Osteocyte (in vitro differentiated cells): ENCODE data around the gene TMEM86B. TPM values are rescaled to one million over a fixed set of nuclear protein-coding genes. Genes with fewer than 3 reads are reported as not detected.

ENCODE experiments used
- DNase-seq: peaks from one replicate; pipeline ENCODE4 v3.0.0; 2021; ENCODE audit warnings: mixed read lengths; ENCODE audit not compliant: unreplicated experiment; ENCODE audit errors: extremely low spot score
- H3K27ac Mint-ChIP-seq: one replicate; pipeline ENCODE4 v1.8.0; 2021; ENCODE audit warnings: mild to moderate bottlenecking, mixed read lengths; ENCODE audit not compliant: unreplicated experiment
- H3K27me3 Mint-ChIP-seq: one replicate; pipeline ENCODE4 v1.8.0; 2021; ENCODE audit warnings: mixed read lengths; ENCODE audit not compliant: unreplicated experiment
- H3K36me3 Mint-ChIP-seq: one replicate; pipeline ENCODE4 v1.8.0; 2021; ENCODE audit warnings: mixed read lengths; ENCODE audit not compliant: unreplicated experiment
- H3K4me1 Mint-ChIP-seq: one replicate; pipeline ENCODE4 v1.8.0; 2021; ENCODE audit warnings: mixed read lengths; ENCODE audit not compliant: unreplicated experiment
- H3K4me3 Mint-ChIP-seq: one replicate; pipeline ENCODE4 v1.8.0; 2021; ENCODE audit warnings: mild to moderate bottlenecking, moderate library complexity, mixed read lengths; ENCODE audit not compliant: unreplicated experiment
- H3K9me3 Mint-ChIP-seq: one replicate; pipeline ENCODE4 v1.8.0; 2021; ENCODE audit warnings: mixed read lengths; ENCODE audit not compliant: unreplicated experiment
- CTCF ChIP-seq: fragments of 200-600 bp; sonication (generic); IDR thresholded peaks from 2 replicates; pipeline ENCODE4 v1.5.0; 2021; ENCODE audit warnings: antibody characterized with exemption, mild to moderate bottlenecking, moderate library complexity
- total RNA-seq: library from RNA; stranded (reverse); gene quantifications from 2 replicates; pipeline ENCODE4 v1.2.1, GENCODE V29; 2021

TMEM86B gene
- total RNA-seq, 1 donor from 2014 or later, result 3.2 TPM

- no peak overlapping the region for H3K27ac Mint-ChIP-seq
- no peaks in the 10 kb centered on the region for H3K4me1 Mint-ChIP-seq
- H3K9me3 Mint-ChIP-seq, result no peaks in the 10 kb centered on the region
- no peak for TF ChIP-seq CTCF
- H3K36me3 Mint-ChIP-seq, result peaks cover 44% of the 10 kb centered on the region
- H3K4me3 Mint-ChIP-seq, result no peak overlapping the region
- DNase-seq, result no peak
- H3K27me3 Mint-ChIP-seq, result no peaks in the 10 kb centered on the region
Measured at GRCh38 chr19:55241143-55241934, 12.8 kb upstream of the TMEM86B start.

- Mint-ChIP-seq H3K4me3 (no peak overlapping the region), H3K36me3 (peaks cover 49% of the 10 kb centered on the region), H3K27ac (no peak overlapping the region), H3K9me3 (no peaks in the 10 kb centered on the region), H3K27me3 (no peaks in the 10 kb centered on the region), H3K4me1 (no peaks in the 10 kb centered on the region)
- TF ChIP-seq CTCF, result no peak
- no peak for DNase-seq
Measured at GRCh38 chr19:55240713-55241020, 12.1 kb upstream of the TMEM86B start.

GRCh38 chr19:55239004-55239403 is 10.4 kb upstream of the TMEM86B start:
- Mint-ChIP-seq H3K27me3 (no peaks in the 10 kb centered on the region), H3K9me3 (no peaks in the 10 kb centered on the region), H3K27ac (no peak overlapping the region), H3K4me1 (no peaks in the 10 kb centered on the region), H3K4me3 (no peak overlapping the region), H3K36me3 (peaks cover 51% of the 10 kb centered on the region)
- no peak for DNase-seq
- no peak for TF ChIP-seq CTCF

- no peak for DNase-seq
- Mint-ChIP-seq H3K4me1 (no peaks in the 10 kb centered on the region), H3K4me3 (no peak overlapping the region), H3K9me3 (no peaks in the 10 kb centered on the region), H3K36me3 (peaks cover 51% of the 10 kb centered on the region), H3K27me3 (no peaks in the 10 kb centered on the region), H3K27ac (no peak overlapping the region)
- TF ChIP-seq CTCF, result no peak
Measured at GRCh38 chr19:55238030-55238429, 9.5 kb upstream of the TMEM86B start.

GRCh38 chr19:55232986-55233385 is 4.4 kb upstream of the TMEM86B start:
- no peak overlapping the region for H3K27ac Mint-ChIP-seq
- no peaks in the 10 kb centered on the region for H3K9me3 Mint-ChIP-seq
- no peak for DNase-seq
- no peaks in the 10 kb centered on the region for H3K4me1 Mint-ChIP-seq
- H3K36me3 Mint-ChIP-seq, result peaks cover 38% of the 10 kb centered on the region
- H3K4me3 Mint-ChIP-seq, result no peak overlapping the region
- TF ChIP-seq CTCF, result no peak
- no peaks in the 10 kb centered on the region for H3K27me3 Mint-ChIP-seq
